GM12891 (cell line): Measurements from ENCODE around the gene FETUB.

Experiments used
- DNase-seq: peaks from one replicate; pipeline ENCODE4 v3.0.0; 2011; ENCODE audit warnings: low spot score; ENCODE audit not compliant: insufficient read length
- FAIRE-seq: peaks from 2 replicates; lab custom pipeline; 2011; peaks lifted over from hg19 to GRCh38; lab: Jason Lieb, UNC
- PAX5 ChIP-seq: IDR thresholded peaks from 2 replicates; pipeline ENCODE4 v1.6.1; 2011; ENCODE audit warnings: low read length, moderate library complexity, mild to moderate bottlenecking; ENCODE audit not compliant: insufficient read depth, severe bottlenecking
- POLR2A ChIP-seq: IDR thresholded peaks from 2 replicates; pipeline ENCODE4 v1.6.1; 2011; ENCODE audit warnings: low read depth, low read length, control low read depth
- POLR2AphosphoS5 ChIP-seq: IDR thresholded peaks from 2 replicates; pipeline ENCODE4 v1.6.1; 2011; ENCODE audit warnings: low read depth, low read length, control low read depth
- POU2F2 ChIP-seq: IDR thresholded peaks from 2 replicates; pipeline ENCODE4 v1.6.1; 2011; ENCODE audit warnings: low read depth, mild to moderate bottlenecking, control low read depth, low read length, moderate library complexity
- SPI1 ChIP-seq: IDR thresholded peaks from 2 replicates; pipeline ENCODE4 v1.6.1; 2011; ENCODE audit warnings: low read depth, low read length, control low read depth
- TAF1 ChIP-seq: IDR thresholded peaks from 2 replicates; pipeline ENCODE4 v1.6.1; 2011; ENCODE audit warnings: low read depth, low read length, control low read depth

Gene FETUB

GRCh38 chr3:186612721-186613636, 27.2 kb upstream of the FETUB start, which contains the start of gene AHSG:
AHSG (plus strand) TSS chr3:186613060; CDS start chr3:186613142, 82 bp downstream.
- no peak for FAIRE-seq
- TF ChIP-seq POLR2AphosphoS5 (no peak), TAF1 (no peak), POU2F2 (no peak), POLR2A (no peak), PAX5 (no peak), SPI1 (no peak)

GRCh38 chr3:186613637-186614265, 26.4 kb upstream of the FETUB start:
- TF ChIP-seq POU2F2, result no peak
- no peak for TF ChIP-seq POLR2AphosphoS5
- no peak for TF ChIP-seq SPI1
- TF ChIP-seq TAF1, result no peak
- TF ChIP-seq PAX5, result no peak
- no peak for TF ChIP-seq POLR2A
- no peak for FAIRE-seq
- no peak for DNase-seq

More at GRCh38 chr3:186612721-186613636, 27.2 kb upstream of the FETUB start, which contains the start of gene AHSG:
- DNase-seq, result no peak

DNA sequence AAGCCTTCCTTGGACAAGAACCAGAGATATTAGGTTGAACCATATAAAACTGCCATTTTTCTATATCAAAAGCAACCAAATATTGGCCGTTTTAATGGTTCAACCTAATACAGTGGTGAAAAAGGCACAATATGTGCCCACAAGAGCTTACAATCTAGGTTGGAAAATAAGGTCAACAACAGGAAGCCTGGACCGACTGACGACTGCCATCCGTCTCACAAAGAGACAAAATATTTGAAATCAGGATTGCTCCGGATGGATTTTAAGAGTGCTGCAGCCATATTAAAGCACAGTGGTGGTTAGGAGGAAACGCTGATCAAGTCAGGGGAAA, 26.0 kb upstream of the FETUB start:
- TF ChIP-seq SPI1 (no peak), PAX5 (no peak), POLR2AphosphoS5 (no peak), POLR2A (no peak), TAF1 (no peak), POU2F2 (no peak)
- no peak for DNase-seq
- FAIRE-seq, result no peak

GRCh38 chr3:186614597-186615483, 25.4 kb upstream of the FETUB start:
- peak; percentile 67 for DNase-seq
- FAIRE-seq, result peak; percentile 98
- TF ChIP-seq TAF1 (no peak), POLR2AphosphoS5 (no peak), POLR2A (no peak), PAX5 (no peak), POU2F2 (no peak), SPI1 (no peak; the same call in 1 of the 2 replicates)

DNA sequence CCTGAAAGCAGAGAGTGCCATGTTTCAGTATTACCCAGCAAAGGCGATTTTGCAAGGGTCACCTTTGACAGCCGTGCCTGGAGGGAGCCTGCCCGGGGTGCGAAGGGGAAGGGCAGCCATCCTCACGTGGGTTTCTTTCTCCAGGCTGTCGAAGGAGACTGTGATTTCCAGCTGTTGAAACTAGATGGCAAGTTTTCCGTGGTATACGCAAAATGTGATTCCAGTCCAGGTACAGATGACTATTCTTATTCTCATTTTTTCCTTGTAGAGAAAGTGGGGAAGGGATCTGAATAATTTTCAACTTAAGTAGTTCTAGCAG, 23.9 kb upstream of the FETUB start:
- no peak for FAIRE-seq
- TF ChIP-seq POU2F2 (no peak), PAX5 (no peak)
- DNase-seq, result no peak

DNA sequence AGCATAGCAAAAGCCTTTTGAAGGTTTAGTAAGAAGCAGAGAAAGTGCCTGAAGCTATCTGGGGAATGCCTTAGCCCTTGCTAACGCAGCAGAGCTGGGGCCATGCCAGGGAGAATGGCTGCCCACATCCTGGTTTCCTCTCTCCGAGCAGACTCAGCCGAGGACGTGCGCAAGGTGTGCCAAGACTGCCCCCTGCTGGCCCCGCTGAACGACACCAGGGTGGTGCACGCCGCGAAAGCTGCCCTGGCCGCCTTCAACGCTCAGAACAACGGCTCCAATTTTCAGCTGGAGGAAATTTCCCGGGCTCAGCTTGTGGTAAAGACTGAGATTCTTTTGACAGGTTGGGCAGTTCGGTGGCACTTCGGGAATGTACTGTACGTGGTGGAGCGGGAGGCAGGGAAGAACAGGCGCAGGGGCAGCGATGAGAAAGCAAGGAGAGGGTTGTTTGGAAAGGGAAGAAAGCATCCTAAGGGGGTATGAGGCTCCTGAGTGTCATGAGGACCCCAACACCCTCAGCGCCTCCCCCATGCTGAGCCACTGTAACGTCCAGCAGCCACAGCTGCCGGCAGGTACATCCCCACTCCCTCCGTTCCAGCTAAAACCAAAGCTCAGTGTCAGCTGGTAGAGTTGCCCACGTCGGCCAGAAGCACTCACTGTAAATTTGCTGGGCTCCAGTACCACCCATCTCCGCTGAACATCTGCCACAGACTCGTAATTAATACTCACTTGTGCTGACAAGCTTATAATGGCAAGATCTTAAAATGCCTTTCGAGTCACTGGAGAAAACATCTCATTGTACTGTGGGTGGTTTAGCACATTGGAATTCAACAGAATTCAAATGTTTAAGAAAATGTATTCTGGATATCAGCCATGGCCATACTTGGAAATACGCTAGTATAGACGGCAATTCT, 22.9 kb upstream of the FETUB start:
- DNase-seq (peak; percentile 81), FAIRE-seq (peak; percentile 83)
- peak; percentile 55; the same call in 1 of the 2 replicates for TF ChIP-seq SPI1
- no peak for TF ChIP-seq POLR2AphosphoS5
- no peak for TF ChIP-seq POLR2A
- TF ChIP-seq POU2F2, result 0 out of 2 replicates have a peak, but pooled peaks have one; percentile 44
- no peak for TF ChIP-seq PAX5
- no peak for TF ChIP-seq TAF1

DNA sequence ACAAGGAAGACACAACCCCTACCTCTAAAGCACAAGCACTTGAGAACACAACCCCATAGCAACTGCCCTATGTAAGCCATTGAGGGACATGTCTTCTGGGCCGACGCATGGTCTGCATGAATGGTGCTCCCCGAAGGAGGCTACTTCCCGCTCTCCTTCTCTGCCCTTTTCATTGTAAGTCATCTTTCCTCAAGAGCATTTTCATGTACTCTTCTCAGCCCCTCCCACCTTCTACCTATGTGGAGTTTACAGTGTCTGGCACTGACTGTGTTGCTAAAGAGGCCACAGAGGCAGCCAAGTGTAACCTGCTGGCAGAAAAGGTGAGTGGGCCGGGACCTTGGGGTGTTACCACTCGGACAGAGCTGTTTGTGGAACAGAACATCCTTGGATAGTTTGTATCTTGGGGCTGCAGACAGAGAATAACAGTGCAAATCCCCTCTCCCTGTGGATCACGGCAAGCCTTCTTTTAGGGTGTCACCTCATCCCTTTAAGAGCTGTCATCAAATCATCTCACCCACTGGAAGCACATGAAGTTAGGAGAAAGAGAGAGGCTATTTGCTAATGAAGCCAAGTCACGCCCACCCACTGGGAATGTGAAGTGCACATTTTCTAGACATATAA, 21.8 kb upstream of the FETUB start:
- no peak for FAIRE-seq
- no peak for DNase-seq
- TF ChIP-seq POLR2A (no peak), TAF1 (no peak), PAX5 (no peak), POU2F2 (no peak), SPI1 (no peak), POLR2AphosphoS5 (no peak)

DNA sequence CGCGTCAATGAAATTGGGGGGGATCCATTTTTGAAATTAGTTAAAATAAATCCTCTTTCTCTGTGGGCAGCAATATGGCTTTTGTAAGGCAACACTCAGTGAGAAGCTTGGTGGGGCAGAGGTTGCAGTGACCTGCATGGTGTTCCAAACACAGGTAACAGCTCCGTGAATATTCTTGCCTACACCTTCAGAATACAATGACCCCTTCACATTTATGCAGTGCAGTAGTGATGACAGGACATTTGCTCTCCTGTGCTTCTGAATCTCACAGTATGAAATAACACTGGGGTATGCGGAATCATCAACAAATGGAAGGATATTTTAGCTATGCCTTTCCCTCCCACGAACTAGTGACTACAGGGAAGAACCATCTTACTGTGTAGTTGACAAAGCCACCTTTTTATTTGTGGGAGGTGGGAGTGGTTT, 20.4 kb upstream of the FETUB start:
- TF ChIP-seq SPI1 (no peak), POU2F2 (no peak), POLR2A (no peak), POLR2AphosphoS5 (no peak), PAX5 (no peak), TAF1 (no peak)
- FAIRE-seq (no peak), DNase-seq (no peak)
